Stimulated activated CD4-positive, alpha-beta T cell treated with anti-CD3 and anti-CD28 coated beads, Interleukin-4, amount 100 ng/mL, for 48 hours (primary cell): ENCODE measurements around the gene HPS6.
A peak's percentile ranks its signal among the peaks of the same experiment; 100 is the strongest.

Source experiments
- DNase-seq, 2 donors: peaks; one replicate each; pipeline ENCODE4 v3.0.0-alpha.2; 2020; ENCODE audit warnings: low read depth in 2 of 2

HPS6 gene

GRCh38 chr10:102069071-102069470 lies 3.9 kb downstream of the HPS6 start:
- no peak for DNase-seq

GRCh38 chr10:102072673-102073527 lies 7.8 kb downstream of the HPS6 start:
- DNase-seq: peak; percentile 74 to 77

DNA sequence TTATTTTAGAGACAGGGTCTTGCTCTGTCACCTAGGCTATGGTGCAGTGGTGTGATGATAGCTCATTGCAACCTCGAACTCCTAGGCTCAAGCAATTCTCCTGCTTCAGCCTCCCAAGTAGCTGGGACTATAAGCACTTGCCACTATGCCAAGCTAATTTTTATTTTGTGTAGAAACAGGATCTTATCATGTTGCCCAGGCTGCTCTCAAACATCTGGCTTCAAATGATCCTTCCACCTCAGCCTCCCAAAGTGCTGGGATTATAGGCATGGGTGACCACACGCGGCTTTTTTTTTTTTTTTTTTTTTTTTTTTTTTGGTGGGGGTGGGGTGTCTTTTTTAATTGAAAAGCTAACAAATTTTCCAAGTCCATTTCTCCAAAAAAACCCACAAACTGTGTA lies 18.4 kb downstream of the HPS6 start:
- no peak for DNase-seq

DNA sequence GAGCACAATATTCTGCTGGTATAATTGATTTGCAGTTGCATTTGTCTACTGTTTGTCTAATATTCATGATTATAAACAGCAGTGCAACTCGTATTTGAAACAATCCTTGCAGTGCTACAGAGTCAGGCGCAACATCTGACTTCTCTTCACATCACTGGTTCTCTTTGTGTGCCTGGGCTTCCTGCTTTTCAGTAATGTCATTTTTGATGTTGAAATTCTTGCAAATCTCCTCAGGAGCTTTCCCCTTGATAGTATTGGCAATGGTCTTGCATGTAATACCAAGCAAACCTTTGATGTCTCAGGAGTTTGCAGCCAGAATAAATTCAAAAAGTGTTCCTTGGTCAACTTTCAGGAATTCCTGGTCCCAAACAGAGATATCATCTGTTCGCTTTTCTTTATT lies 20.2 kb downstream of the HPS6 start:
- DNase-seq: no peak

DNA sequence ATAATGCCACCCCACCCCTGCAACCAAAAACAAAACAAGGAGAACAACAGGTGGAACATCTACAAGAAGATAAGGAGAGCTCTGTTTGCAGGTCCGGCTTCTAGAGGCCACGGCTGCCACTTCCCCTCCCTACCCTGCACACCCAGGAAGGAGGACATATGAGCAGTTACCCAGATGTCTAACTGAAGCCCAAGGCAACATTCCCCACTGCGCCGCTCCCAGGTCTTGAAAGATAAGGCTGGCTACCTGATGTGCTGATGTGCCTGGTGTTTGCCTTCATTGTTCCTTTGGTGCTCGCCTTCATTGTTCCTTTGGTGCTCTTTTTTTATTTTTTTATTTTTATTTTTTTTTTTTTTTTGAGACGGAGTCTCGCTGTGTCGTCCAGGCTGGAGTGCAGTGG lies 21.0 kb downstream of the HPS6 start:
- DNase-seq: no peak

GRCh38 chr10:102090772-102091171 lies 25.6 kb downstream of the HPS6 start:
- no peak for DNase-seq

- no peak for DNase-seq
Measured at GRCh38 chr10:102096449-102096848, 31.3 kb downstream of the HPS6 start.

GRCh38 chr10:102101152-102101551 lies 36.0 kb downstream of the HPS6 start:
- DNase-seq: no peak

DNA sequence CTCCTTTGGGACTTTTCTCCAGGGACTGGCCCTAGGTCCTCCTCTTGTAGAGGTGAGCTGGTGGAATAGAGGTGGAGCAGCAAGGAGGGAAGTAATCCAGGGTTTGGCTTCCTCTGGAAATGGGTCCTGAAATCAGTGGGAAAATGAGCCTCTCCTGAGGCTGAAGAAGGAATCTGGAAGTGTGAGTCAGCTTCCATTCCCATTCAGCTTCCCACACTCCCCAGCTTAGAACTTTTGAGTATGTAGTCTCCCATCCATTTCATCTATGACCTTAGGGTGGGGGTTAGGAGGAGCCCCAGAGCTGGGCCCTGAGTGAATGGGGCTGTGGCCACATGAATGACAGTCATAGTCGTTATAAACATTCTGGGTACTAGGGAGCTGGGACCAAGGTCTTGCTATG lies 37.3 kb downstream of the HPS6 start:
- DNase-seq: no peak

DNA sequence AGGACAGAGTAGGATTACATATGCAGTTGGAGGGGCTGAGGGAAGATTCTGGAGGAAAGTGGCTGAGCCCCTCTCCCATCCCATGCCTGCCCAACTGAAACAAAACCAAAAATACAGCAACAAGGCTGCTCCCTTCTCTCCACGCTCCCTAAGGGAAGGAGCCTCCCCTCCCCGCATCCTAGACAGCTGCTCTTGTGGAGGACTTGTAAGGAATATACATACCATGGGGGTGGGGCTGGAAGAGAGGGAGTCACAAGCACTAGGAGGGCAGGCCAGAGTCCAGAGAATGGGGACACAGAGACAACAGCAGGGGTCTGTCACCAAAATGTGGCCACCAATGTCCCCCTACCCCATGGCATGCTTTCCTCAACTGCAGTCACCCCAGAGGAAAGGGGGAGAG lies 41.8 kb downstream of the HPS6 start:
- no peak for DNase-seq

DNA sequence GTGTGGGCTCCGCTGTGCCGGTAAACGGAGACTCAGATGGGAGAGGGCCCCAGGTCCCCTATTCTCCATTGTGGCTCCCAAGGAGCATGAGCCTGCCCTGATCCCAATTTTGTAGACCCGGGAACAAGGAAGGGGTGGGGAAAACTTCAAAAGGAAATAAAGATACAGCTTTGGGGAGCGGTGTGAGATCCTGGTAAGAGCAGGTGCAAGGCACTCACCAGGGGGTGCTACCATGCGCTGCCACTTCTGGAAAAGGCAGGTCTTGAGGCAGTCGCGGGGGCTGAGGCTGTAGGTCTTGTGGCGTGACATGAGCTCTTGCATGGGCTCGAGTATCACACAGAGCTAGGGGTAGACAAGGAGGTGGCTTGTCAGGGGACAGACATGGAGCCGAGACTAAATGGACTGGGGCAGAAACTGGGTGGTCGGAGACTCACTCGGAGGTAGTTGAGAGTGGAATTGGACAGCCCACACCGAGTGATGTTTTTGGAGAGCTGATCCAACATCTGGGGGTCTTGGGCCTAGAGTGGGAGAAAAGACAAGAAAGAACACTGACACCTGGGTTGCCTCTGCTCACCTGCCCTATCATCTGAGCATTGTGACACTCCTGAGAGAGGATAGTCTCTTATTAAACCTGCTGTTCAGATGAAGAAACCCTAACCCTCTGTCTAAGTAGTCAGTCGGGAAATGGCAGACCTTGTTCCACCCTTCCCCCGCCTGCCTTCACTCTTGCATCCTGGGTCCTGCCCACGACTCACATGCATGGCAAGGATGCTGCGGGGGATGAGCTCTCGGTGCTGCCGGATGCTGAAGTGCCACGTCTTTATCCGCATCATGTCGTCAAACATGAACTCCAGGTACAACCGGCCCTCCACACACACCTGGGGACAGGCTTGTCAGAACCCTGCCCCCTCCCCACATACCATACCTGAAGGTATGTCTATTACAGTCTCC lies 44.3 kb downstream of the HPS6 start:
- no peak for DNase-seq

GRCh38 chr10:102111276-102111675 lies 46.1 kb downstream of the HPS6 start:
- DNase-seq: no peak

DNA sequence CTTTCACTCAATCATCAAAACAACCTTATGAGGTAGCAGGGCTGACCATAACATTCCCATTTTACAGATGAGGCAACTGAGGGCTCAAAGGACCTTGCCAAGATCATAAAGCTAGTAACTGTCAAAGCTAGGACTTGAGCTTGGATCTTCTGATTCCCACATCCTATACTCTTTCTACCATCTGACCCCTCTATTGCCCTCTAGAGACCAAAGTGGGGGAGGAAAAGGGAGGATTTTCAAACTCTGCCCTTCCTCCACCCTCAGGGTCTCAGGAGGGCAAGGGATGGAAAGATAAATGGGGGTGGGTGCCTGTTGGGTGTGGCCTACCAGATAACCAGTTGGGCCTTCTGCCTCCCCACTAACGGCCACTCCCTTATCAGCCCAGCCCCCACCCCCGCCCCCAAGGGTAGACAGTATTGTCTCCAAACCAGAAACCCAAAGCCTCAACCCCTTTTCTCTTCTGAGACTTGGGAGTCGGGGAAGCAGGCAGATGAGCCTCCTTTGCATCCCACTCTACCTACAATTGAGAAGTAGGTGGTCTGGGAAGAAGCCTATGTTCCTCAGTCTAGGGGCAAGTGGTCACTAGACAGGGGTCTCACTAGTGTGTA lies 47.2 kb downstream of the HPS6 start:
- no peak for DNase-seq

DNA sequence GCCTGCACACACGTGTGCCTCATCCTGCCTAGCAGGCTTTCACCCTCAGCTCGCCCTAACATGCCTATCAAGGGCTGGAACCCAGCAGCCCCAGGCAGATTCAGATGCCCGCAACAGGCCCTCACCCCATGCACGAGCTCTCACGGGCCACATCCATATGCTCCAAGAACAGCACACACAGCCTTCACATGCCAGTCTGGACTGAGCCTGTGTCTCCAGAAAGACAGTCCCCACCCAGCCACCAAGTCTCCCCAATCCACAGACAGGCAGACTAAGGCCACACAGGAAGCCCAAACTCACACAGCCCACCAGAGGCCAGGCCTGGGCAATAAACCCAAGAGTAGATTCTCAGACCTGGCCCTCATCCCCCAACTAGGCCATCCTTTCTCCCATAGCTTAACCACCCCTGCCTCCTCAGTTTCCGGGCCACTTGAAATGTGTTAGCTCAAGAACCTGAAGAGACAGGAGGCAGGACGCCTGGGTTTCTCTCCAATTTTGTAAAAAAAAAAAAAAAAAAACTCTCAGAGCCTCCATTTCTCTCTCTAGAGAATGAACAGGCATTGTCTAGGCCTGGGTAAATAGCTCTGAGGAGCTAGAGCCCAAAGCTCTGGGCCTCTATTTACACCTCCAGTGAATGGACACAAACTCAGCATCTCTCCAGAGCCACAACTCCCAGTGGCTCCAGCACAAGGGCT lies 48.3 kb downstream of the HPS6 start:
- no peak for DNase-seq

DNA sequence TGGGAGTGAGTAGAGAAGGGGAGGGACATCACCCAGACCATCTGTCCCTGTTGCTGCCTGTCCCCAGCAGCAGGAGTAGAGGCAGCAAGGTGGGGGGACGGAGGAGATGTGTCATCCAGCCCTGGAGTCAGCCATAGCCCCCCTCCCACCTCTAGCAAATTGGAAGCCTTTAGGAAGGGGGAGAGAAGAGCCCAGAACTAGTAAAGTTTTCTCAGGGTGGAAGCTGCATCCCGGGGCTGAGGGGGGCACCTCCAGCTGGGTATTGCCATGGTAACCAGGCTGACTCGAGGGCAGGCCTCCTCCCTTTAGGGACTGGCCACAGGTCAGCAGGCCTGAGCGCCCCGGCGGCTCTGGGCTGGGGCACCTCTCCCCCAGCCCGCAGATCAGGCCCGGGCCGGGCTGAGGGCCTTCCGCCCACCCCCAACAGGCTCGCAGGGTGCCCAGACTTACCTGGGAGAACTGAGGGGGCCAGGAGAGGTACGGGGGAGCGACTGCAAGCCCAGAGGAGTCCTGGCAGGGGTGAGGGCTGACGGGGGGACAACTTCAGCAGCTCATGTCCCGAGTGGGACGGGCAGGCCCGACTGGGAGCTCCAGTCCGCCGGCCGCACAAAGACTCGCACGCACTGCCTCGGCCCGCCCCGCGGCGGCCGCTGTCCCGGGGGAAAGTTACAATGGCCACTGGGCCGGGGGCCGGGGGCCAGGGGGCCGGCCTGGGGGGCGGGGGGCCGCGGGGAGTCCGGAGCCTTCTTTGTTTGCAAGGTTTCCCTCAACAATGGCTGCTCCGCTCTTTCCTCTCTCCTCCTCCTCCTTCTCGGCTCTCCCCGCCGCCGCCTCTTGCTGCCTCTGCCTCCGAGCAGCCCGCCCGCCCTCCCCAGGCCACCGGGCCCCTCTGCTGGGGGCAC lies 49.1 kb downstream of the HPS6 start:
- no peak for DNase-seq

GRCh38 chr10:102114861-102115618 lies 49.9 kb downstream of the HPS6 start:
- peak; percentile 87 to 91 for DNase-seq

DNA sequence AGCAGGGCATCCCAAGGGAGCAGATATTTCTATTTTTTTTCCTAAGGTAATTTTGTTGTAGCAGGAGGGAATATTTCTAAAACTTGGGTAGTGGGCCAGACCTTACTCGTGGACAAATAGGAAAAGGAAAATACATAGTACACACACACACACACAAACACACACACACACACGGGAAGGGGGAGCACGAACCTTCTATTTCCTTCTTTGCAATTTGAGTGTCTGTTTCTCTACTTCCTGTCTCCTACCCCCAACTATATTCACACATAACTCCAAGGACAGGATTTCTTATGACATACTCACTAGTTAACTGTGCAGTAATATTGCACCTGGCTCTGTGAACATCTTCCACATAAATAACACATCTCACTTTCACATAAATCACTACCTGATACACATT lies 50.6 kb downstream of the HPS6 start:
- DNase-seq: no peak

- DNase-seq: no peak
Measured at GRCh38 chr10:102116656-102117055, 51.5 kb downstream of the HPS6 start.
